Measurements from ENCODE around the gene LRP4. TPM values are rescaled to one million over a fixed set of nuclear protein-coding genes. Genes with fewer than 3 reads are reported as not detected.
A peak's percentile ranks its signal among the peaks of the same experiment; 100 is the strongest.

The LRP4 gene
- total RNA-seq, 2 experiments from 2014 or later: 0.36 to 0.45 TPM

DNA sequence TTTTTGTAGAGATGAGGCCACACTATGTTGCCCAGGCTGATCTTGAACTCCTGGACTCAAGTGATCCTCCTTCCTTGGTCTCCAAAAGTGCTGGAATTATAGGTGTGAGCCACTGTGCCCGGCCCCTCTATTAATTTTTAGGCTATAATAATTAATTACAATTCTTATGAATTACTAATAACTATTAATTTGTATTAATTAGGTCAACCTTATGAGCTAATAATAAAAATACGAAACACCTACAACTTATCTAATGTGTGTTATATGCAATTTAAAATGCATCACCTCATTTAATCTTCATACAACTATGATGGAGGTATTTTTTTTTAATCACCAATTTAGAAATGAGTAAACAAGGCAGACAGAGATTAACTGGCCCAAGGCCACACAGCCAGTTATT is 26.2 kb downstream of the LRP4 start:
- no peak for ATAC-seq
- no peak for DNase-seq
- H3K9me3 Mint-ChIP-seq: no peaks in the 10 kb centered on the region
- no peak overlapping the region for H3K27ac Mint-ChIP-seq
- CTCF ChIA-PET: interaction anchor here (2.1 to 3.9 kb wide), 3 partner anchors 259 to 270 kb away, joined by 6 to 38 read pairs (median 7); no protein-coding TSS in a partner anchor
- intact Hi-C loops (cut with micrococcal nuclease): no loop called here
- no peaks in the 10 kb centered on the region for H3K36me3 Mint-ChIP-seq (ENCODE audit: low read depth)
- POLR2A ChIA-PET: no interaction called here
- H3K4me3 Mint-ChIP-seq: no peak overlapping the region
- no peaks in the 10 kb centered on the region for H3K27me3 Mint-ChIP-seq
- H3K4me1 Mint-ChIP-seq (ENCODE audit: low read depth): no peaks in the 10 kb centered on the region
- TF ChIP-seq CTCF (IDR thresholded peaks at IDR 0.05): no peak

GRCh38 chr11:46890665-46891064 is 27.7 kb downstream of the LRP4 start:
- Mint-ChIP-seq H3K27ac (no peak overlapping the region), H3K4me3 (no peak overlapping the region), H3K4me1 (ENCODE audit: low read depth) (no peaks in the 10 kb centered on the region), H3K27me3 (no peaks in the 10 kb centered on the region), H3K36me3 (ENCODE audit: low read depth) (no peaks in the 10 kb centered on the region), H3K9me3 (no peaks in the 10 kb centered on the region)
- intact Hi-C loops (cut with micrococcal nuclease): no loop called here
- POLR2A ChIA-PET: no interaction called here
- CTCF ChIA-PET: interaction anchor here (1.0 to 3.9 kb wide), 4 partner anchors 61 to 271 kb away, joined by 3 to 38 read pairs (median 6); no protein-coding TSS in a partner anchor
- DNase-seq: no peak
- ATAC-seq: no peak
- TF ChIP-seq CTCF (IDR thresholded peaks at IDR 0.05): no peak

DNA sequence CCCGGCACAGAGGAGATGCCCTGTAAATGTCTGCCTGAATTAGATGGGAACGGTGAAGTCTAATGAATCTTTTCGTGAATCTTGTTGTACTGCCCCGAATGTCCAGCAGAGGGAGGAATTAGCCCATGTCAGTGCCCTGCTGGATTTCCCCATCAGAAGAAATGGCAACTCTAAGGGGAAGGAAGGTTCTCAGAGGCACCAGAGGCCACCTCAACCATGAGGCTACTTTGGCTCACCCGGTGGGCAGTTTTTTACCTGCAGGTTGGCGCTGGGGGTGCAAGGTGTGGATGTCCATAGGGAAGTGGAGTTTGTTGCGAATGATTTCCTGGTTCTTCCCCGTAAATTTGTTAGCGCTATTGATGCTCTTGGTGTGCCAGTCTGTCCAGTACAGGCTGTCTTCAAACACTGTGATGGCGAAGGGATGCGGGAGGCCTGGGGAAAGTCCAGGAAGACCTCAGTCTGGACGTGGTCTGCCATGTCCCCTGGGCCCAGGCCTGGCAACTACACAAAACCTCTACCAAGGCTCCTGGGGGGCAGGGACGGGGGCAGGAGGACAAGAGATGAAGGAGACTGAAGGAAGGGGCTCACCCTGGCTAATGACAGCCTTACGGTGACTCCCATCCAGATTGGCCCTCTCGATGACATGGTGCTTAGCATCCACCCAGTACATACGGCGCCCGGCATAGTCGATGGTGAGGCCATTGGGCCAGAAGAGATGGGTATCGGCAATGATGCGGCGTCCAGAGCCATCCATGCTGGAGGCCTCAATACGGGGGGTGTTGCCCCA is 28.5 kb downstream of the LRP4 start:
- intact Hi-C loops (cut with micrococcal nuclease): loop anchor here (1.0 kb wide), 1 partner anchor 263 kb away; no protein-coding TSS in a partner anchor
- DNase-seq (peak; percentile 88), ATAC-seq (peak; percentile 97)
- H3K27me3 Mint-ChIP-seq: no peaks in the 10 kb centered on the region
- no peaks in the 10 kb centered on the region for H3K36me3 Mint-ChIP-seq (ENCODE audit: low read depth)
- ChIA-PET POLR2A (no interaction called here), CTCF (interaction anchor here (2.1 to 3.9 kb wide), 3 partner anchors 261 to 272 kb away, joined by 6 to 38 read pairs (median 7); no protein-coding TSS in a partner anchor)
- H3K4me3 Mint-ChIP-seq: no peak overlapping the region
- H3K9me3 Mint-ChIP-seq: no peaks in the 10 kb centered on the region
- no peak overlapping the region for H3K27ac Mint-ChIP-seq
- no peaks in the 10 kb centered on the region for H3K4me1 Mint-ChIP-seq (ENCODE audit: low read depth)
- TF ChIP-seq CTCF (IDR thresholded peaks at IDR 0.05): peak; percentile 81

DNA sequence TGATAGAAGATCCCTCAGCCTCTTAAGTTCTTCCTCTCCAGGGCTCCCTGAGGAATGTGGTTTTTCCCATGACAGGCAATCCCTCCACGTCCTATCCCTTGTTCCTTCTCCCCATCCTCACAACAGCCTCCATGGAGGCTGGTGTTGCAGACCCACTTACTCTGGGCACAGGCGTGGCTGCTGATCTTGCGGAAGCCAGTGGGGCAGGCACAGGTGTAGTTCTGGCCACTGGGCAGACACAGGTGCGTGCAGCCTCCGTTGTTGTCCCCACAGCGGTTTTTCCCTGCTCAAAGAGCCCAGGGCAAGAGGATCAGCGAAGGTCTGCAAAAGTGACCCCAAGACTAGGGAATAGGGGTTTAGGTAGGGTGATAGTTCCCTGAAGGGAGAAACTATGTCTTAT is 29.1 kb downstream of the LRP4 start:
- CTCF ChIA-PET: interaction anchor here (2.5 kb wide), 1 partner anchor 264 kb away, joined by 16 read pairs; no protein-coding TSS in a partner anchor
- H3K27me3 Mint-ChIP-seq: no peaks in the 10 kb centered on the region

More for the DNA sequence above, 29.1 kb downstream of the LRP4 start:
- POLR2A ChIA-PET: no interaction called here
- ATAC-seq (no peak), DNase-seq (no peak)
- intact Hi-C loops (cut with micrococcal nuclease): loop anchor here (1.0 kb wide), 1 partner anchor 264 kb away; no protein-coding TSS in a partner anchor
- no peak for TF ChIP-seq CTCF (IDR thresholded peaks at IDR 0.05)
- Mint-ChIP-seq H3K9me3 (no peaks in the 10 kb centered on the region), H3K27ac (no peak overlapping the region), H3K4me1 (ENCODE audit: low read depth) (no peaks in the 10 kb centered on the region), H3K36me3 (ENCODE audit: low read depth) (no peaks in the 10 kb centered on the region), H3K4me3 (no peak overlapping the region)
